HG03196 (cell line): ENCODE results near the gene RBKS.
"Not testable (repeated sequence)": the region's sequence is repeated elsewhere in the genome, so short reads cannot be mapped to it uniquely, and the experiment has no call there.

Source experiments
- ATAC-seq: cut with Tn5 transposase; IDR thresholded peaks from one replicate; pipeline ENCODE4 v1.9.1; 2021; ENCODE audit not compliant: unreplicated experiment

RBKS gene

DNA sequence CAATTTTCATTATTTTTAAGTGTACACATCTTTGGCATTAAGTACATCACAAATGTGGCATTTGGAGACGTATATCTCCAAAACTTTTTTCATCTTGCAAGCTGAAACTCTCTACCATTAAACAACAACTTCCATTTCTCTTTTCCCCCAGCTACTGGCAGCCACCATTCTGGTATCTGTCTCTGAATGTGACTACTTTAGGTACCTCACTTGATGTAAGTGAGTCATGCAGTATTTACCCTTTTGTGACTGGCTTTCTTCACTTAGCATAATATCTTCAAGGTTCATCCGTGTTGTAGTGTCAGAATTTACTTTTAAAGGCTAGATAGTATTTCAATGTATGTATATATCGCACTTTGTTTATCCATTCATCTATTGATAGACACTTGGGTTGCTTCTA lies 17.4 kb upstream of the RBKS start:
- no peak for ATAC-seq

DNA sequence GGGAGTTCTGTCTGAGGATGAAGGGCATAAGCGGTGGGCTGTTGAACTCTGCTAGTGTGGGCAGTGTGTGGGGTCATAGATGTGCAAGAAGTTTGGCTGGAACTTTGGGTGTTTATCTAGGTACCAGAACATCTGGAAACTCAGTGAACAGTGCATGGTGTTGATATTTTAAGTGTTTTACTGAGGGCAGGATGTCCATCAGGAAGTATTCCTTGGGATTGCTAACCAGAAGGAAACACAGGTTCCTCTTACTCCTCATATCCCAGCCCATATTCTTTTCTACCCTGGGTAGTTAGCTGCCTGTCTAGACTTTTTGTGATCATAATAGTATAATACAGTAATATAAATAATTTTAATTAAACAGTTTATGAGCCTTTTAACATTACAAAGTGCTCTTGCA lies 15.9 kb upstream of the RBKS start:
- no peak for ATAC-seq

DNA sequence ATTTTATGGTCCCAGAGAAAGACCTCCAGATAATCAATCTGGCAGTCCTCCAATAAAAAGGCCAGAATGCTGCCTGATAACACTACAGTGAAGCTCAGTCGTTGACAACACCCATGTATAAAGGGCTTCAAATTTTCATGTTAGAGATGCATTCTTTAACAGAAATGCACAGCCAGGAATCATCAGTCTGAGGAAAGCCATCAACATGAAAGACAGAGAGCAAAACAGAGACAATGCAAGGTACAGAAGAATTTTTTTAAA lies 14.1 kb upstream of the RBKS start:
- ATAC-seq, result no peak

DNA sequence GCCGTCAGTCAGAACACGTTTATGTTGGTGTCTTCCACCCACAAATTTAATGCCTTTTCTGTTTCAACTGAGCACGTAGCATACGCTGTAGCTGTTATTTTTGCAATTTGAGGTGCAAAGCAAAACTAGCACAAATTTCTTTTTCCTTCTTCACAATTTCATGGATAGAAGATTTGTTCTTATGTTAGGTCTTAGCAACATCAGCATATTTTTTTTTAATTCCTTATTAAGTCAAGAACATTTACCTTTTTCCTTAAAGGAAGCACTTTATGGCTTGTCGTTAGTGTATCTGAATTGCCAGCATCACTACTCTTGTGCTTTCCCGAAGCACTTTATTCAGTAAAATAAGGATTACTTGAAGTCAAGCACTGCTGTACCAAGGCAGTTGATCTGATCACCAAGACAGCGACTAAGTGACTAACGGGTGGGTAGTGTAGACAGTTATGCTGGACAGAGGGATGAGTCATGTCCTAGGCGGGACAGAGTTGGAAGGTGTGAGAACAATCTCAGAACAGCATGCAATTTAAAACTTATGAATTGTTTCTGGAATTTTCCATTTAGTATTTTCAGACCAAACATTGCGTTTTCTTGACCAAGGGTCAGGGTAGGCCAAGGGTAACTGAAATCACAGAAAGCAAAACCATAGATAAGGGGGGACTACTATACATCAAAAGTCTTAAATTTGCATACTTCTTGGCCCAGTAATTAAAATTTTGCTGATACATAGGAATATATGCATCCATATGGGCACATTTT lies 13.6 kb upstream of the RBKS start:
- no peak for ATAC-seq

GRCh38 chr2:27903018-27903417 lies 12.8 kb upstream of the RBKS start:
- no peak for ATAC-seq

- ATAC-seq, result no peak
Measured at GRCh38 chr2:27902098-27902497, 11.9 kb upstream of the RBKS start.

DNA sequence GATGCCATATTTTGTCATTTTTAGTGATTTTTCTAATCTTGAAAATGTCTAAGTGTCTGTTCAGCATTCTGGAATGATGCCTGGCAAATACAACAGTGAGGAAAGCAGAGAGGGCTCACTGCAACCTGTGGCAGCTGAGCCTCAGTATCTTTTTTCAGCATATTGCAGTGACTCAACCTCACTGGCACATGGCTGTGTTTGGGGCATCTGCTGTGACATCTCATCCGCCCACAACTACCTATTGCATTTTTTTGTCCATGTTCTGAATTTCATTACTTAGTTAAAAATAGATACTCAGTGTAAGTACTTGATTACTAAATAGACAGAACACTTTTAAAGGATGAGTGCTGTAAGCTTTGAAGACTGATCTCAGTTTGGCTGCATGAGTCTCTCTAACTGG lies 11.0 kb upstream of the RBKS start:
- no peak for ATAC-seq

GRCh38 chr2:27897717-27898116 lies 7.5 kb upstream of the RBKS start:
- ATAC-seq, result no peak

DNA sequence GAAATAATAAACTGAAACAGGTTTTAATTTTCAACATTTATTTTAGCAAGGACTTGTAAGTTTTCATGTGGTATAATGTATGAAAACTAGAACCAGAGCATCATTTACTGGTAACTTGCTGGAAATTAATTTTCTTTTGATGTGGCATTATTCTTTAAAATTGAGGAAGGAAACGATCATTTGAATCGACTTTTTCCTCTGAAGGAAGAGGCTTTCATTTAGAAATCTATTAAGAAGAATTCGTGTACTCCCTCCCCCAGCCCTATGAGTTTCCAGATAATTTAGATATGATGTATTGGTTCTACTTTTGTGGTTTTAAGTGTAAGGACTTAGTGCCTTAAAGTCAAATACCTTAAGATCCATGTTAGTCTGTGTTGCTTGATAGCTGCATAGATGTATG lies 2.8 kb upstream of the RBKS start:
- ATAC-seq, result no peak

- ATAC-seq, result no peak
Measured at GRCh38 chr2:27891673-27892105, 1.5 kb upstream of the RBKS start.

GRCh38 chr2:27890924-27891672 lies 911 bp upstream of the RBKS start:
- ATAC-seq, result peak; percentile 9

GRCh38 chr2:27889774-27890145 lies 427 bp downstream of the RBKS start:
- peak; percentile 2 for ATAC-seq

GRCh38 chr2:27888790-27889189 lies 1.4 kb downstream of the RBKS start:
- no peak for ATAC-seq

DNA sequence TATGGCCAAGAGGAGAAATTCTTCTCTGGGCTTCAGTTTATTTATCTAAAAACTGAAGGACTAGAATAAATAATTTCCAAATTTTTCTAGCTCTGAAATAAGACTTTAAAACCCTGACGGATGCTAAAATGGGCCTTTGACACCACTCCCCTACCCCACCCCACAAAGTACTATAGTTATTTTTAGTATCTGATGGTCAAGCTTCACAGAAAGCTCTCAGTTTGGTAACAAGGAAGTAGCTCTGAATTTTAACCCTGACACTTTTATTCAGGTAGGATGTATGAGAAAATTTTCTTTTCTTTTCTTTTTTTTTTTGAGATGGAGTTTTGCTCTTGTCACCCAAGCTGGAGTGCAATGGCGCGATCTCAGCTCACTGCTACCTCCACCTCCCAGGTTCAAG lies 2.4 kb downstream of the RBKS start:
- no peak for ATAC-seq

DNA sequence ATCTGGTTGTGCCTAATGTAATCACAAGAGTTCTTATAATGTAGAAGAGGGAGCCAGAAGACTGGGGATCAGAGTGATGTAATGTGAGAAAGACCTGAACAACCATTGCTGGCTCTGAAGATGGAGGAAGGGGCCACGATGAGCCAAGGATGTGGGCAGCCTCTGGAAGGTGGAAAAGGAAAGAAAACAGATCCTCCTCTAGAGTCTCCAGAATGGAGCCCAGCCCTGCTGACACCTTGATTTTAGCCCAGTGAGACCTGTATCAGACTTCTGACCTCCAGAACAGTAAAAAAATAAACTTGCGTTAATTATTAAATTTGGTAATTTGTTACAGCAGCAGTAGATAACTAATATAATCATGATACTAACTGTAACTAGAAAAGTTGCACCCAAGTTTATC lies 3.1 kb downstream of the RBKS start:
- ATAC-seq, result no peak

- no peak for ATAC-seq
Measured at GRCh38 chr2:27886322-27886721, 3.9 kb downstream of the RBKS start.

DNA sequence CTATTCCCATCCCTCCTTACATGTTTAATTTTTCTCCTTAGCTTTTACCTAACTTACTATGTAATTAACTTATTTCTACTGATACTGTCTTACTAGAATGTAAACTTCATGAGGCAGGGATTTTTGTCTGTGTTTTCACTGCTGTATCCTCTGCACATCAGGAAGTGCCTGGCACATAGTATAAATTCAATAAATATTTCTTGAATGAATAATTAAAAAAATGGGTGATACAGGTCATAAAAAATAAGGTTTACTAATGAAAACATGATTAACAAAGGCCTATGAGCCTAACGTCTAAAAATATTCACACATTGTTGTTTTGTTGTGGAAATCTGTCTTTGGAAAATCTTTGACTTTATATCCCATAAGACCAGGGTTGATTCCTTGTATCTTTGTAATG lies 4.5 kb downstream of the RBKS start:
- no peak for ATAC-seq

DNA sequence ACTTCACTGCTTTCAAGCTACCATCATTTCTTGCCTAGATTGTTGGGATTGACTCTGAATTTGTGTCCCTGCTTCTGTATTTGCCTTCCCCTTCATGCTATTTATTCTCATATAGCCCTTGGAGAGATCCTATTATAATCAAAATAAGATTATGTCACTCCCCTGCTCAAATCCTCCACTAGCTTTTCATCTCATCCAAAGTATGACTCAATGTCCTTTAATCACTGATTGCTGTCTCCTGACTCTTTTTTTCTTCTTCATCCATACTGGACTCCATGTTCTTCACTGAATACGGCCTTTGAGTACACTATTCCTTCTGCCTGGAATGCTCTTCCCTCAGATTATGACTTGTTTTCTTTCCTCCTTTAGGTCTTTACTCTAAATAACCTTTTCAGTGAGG lies 5.0 kb downstream of the RBKS start:
- no peak for ATAC-seq

DNA sequence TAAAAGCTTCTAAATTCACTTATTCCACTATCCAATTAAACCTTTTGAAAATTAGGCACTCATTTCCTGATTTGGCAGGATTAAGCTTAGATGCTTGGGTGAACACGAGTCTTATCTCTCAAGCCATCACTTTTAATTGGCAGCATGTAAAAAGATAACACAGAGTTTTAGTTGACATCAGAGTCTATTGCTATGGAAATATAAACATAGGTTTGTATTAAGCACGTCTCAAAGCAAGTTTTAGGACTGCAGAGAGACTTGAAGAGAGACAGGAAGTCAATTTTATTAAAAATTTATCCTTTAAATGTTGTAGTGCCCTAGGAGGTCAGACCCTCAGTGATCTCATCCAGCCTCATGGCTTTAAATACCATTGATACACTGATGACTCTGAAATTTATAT lies 5.6 kb downstream of the RBKS start:
- no peak for ATAC-seq

- not testable (repeated sequence) for ATAC-seq
Measured at GRCh38 chr2:27882584-27882922, 7.6 kb downstream of the RBKS start.

DNA sequence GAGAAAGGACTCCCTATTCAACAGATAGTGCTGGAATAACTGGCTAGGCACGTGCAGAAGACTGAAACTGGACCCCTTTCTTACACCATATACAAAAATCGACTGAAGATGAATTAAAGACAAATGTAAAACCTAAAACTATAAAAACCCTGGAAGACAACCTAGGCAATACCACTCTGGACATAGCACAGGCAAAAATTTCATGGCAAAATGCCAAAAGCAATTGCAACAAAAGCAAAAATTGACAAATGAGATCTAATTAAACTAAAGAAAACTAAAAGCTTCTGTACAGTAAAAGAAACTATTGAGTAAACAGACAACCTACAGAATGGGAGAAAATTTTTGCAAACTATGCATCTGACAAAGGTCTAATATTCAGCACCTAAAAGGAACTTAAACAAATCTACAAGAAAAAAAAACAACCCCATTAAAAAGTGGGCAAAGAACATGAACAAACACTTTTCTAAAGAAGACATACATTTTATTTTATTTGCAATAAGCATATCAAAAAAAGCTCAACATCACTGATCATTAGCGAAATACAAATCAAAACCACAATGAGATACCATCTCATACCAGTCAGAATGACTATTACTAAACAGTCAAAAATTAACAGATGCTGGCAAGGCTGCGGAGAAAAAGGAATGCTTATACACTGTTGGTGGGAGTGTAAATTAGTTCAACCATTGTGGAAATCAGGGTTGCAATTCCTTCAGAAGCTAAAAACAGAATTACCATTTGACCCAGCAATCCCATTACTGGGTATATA lies 8.2 kb downstream of the RBKS start:
- not testable (repeated sequence) for ATAC-seq

GRCh38 chr2:27878825-27879224 lies 11.4 kb downstream of the RBKS start:
- ATAC-seq, result no peak
